Measurements from ENCODE around the gene WNT7B. TPM values are rescaled to one million over a fixed set of nuclear protein-coding genes. Genes with fewer than 3 reads are reported as not detected.

WNT7B gene
- total and polyA plus RNA-seq, 2 donors: 0.66 to 0.96 TPM

DNA sequence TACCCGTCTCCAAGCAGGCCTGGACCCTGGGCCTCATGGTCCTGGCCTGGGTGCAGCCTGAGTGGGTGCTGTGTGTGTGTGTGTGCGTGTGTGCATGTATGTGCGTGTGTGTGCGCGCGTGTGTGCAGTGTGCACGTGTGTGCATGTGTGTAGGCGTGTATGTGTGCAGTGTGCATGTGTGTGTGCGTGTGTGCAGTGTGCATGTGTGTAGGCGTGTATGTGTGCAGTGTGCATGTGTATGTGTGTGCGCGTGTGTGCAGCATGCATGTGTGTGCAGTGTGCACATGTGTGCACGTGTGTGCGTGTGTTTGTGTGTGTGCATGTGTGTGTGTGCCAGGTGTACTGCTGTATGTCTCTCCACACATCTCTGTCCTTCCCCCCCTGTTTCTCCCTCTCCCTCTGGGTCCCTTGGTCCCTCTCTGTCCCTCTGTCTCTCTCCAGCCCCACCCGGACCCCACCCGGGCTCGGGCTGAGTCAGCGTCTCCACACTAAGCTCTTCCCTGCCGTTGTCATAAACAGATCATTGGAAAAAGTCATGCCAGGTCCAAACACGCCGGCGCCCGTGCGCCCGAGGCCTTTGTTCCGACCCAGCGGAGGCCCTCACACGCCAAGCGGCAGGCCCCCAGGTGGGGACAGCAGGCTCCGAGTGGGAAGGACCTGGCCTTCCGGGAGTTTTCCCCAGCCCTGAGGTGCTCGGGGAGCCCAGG is 34.0 kb downstream of the WNT7B start:
- no peak overlapping the region for H3K27ac ChIP-seq (ENCODE audit: low read depth in 1 of 2, low read length in 1 of 2)
- no peaks in the 10 kb centered on the region for H3K27me3 ChIP-seq (ENCODE audit: control insufficient read depth in 2 of 2, insufficient read depth in 1 of 2, low read length in 1 of 2)
- no peaks in the 10 kb centered on the region for H3K9me3 ChIP-seq (ENCODE audit: control insufficient read depth in 2 of 2, insufficient read depth in 1 of 2, low read length in 1 of 2)
- WGBS: 92% methylated on average over 32 of the region's 32 CpGs
- no peak overlapping the region for H3K4me3 ChIP-seq (ENCODE audit: low read length in 2 of 2)
- no peaks in the 10 kb centered on the region for H3K36me3 ChIP-seq (ENCODE audit: control insufficient read depth in 2 of 2, insufficient read depth in 2 of 2, low read length in 1 of 2)
- no peaks in the 10 kb centered on the region for H3K4me1 ChIP-seq (ENCODE audit: control insufficient read depth in 2 of 2, insufficient read depth in 2 of 2, low read length in 2 of 2)
- DNase-seq (ENCODE audit: low read depth in 6 of 9, low spot score in 9 of 9): no peak

DNA sequence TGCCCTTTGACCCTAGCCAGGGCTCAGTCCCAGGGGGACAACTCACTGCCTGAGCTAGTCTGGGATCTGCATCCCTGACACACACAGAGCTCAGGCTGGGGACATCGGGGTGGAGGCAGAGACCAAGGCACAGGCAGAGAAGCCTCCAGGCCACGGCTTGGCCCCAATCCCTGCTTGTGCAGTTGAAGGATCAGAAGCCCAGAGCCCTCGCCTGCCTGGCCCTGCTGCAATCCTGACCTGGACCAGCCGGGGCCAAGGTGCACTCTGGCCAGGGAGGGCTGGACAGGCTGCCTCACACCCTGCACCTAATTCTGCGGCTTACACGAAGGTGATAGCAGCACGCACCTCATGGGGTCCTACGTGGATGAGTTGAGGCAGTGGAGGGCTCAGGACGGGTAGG is 34.6 kb downstream of the WNT7B start:
- Histone ChIP-seq H3K4me1 (ENCODE audit: control insufficient read depth in 2 of 2, insufficient read depth in 2 of 2, low read length in 2 of 2) (no peaks in the 10 kb centered on the region), H3K36me3 (ENCODE audit: control insufficient read depth in 2 of 2, insufficient read depth in 2 of 2, low read length in 1 of 2) (no peaks in the 10 kb centered on the region), H3K4me3 (ENCODE audit: low read length in 2 of 2) (no peak overlapping the region), H3K27ac (ENCODE audit: low read depth in 1 of 2, low read length in 1 of 2) (no peak overlapping the region), H3K9me3 (ENCODE audit: control insufficient read depth in 2 of 2, insufficient read depth in 1 of 2, low read length in 1 of 2) (no peaks in the 10 kb centered on the region), H3K27me3 (ENCODE audit: control insufficient read depth in 2 of 2, insufficient read depth in 1 of 2, low read length in 1 of 2) (no peaks in the 10 kb centered on the region)
- DNase-seq (ENCODE audit: low read depth in 6 of 9, low spot score in 9 of 9): no peak
- WGBS: 98% methylated on average over 9 of the region's 9 CpGs

DNA sequence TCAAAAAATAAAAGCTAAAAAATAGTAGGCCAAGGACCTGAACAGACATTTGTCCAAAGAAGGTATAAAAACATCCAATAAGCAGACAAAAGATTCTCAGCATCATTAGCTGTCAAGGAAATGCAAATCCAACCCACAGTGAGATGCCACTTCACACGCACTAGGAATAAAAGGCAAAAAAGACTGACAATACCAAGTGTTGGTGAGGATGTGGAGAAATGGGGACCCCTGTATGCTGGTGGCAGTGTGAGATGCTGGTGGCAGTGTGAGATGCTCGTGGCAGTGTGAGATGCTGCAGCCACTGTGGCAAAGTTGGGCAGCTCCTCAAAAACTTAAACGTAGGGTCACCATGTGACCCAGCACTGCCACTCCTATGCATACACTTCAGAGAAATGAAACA is 38.0 kb downstream of the WNT7B start:
- Histone ChIP-seq H3K4me1 (ENCODE audit: control insufficient read depth in 2 of 2, insufficient read depth in 2 of 2, low read length in 2 of 2) (no peaks in the 10 kb centered on the region), H3K4me3 (ENCODE audit: low read length in 2 of 2) (no peak overlapping the region), H3K36me3 (ENCODE audit: control insufficient read depth in 2 of 2, insufficient read depth in 2 of 2, low read length in 1 of 2) (no peaks in the 10 kb centered on the region), H3K27me3 (ENCODE audit: control insufficient read depth in 2 of 2, insufficient read depth in 1 of 2, low read length in 1 of 2) (peaks cover 0 to 12% of the 10 kb centered on the region in 2 donors), H3K27ac (ENCODE audit: low read depth in 1 of 2, low read length in 1 of 2) (no peak overlapping the region), H3K9me3 (ENCODE audit: control insufficient read depth in 2 of 2, insufficient read depth in 1 of 2, low read length in 1 of 2) (no peaks in the 10 kb centered on the region)
- no peak for DNase-seq (ENCODE audit: low read depth in 6 of 9, low spot score in 9 of 9)
- WGBS: 96% methylated on average over 3 of the region's 3 CpGs

DNA sequence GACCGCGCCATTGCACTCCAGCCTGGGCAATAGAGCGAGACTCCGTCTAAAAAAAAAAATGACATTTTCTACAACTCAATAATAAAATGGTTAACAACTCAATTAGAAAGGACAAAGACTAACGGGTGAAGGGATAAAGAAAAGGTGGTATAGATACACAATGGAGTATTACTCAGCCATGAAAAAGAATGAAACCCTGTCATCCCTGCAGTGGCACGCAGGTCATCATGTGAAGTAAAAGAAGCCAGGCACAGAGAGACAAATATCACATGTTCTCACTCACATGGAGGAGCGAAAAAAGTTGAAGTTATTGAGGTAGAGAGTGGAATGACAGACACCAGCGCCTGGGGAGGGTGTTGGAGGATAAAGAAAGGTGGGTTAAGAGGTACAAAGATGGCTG is 39.0 kb downstream of the WNT7B start:
- Histone ChIP-seq H3K4me1 (ENCODE audit: control insufficient read depth in 2 of 2, insufficient read depth in 2 of 2, low read length in 2 of 2) (no peaks in the 10 kb centered on the region), H3K9me3 (ENCODE audit: control insufficient read depth in 2 of 2, insufficient read depth in 1 of 2, low read length in 1 of 2) (no peaks in the 10 kb centered on the region), H3K27ac (ENCODE audit: low read depth in 1 of 2, low read length in 1 of 2) (no peak overlapping the region), H3K4me3 (ENCODE audit: low read length in 2 of 2) (no peak overlapping the region), H3K36me3 (ENCODE audit: control insufficient read depth in 2 of 2, insufficient read depth in 2 of 2, low read length in 1 of 2) (no peaks in the 10 kb centered on the region), H3K27me3 (ENCODE audit: control insufficient read depth in 2 of 2, insufficient read depth in 1 of 2, low read length in 1 of 2) (peaks cover 2 to 14% of the 10 kb centered on the region in 2 donors)
- 96% methylated on average over 8 of the region's 8 CpGs for WGBS
- DNase-seq (ENCODE audit: low read depth in 6 of 9, low spot score in 9 of 9): no peak

DNA sequence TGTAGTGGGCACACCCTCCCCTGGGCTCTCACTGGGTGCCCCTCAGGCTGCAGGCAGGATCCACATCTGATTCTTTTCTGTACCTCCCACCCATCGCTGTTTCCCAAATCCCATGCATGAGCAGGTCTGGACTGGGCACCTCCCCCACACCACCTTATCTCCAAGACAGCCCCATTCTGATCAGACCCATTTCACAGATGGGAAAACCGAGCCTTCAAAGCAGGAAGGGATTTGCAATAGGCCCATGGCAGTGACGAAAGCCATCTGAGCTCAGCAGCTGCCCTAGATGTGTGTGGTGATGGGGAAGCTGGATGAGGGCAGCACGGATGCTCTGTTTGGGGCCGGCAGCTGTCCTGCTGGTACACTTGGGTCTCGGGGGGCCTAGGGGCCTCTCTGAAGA is 41.4 kb downstream of the WNT7B start:
- no peak for DNase-seq (ENCODE audit: low read depth in 6 of 9, low spot score in 9 of 9)
- Histone ChIP-seq H3K27ac (ENCODE audit: low read depth in 1 of 2, low read length in 1 of 2) (no peak overlapping the region), H3K36me3 (ENCODE audit: control insufficient read depth in 2 of 2, insufficient read depth in 2 of 2, low read length in 1 of 2) (no peaks in the 10 kb centered on the region), H3K4me3 (ENCODE audit: low read length in 2 of 2) (no peak overlapping the region), H3K9me3 (ENCODE audit: control insufficient read depth in 2 of 2, insufficient read depth in 1 of 2, low read length in 1 of 2) (no peaks in the 10 kb centered on the region), H3K27me3 (ENCODE audit: control insufficient read depth in 2 of 2, insufficient read depth in 1 of 2, low read length in 1 of 2) (peaks cover 2 to 35% of the 10 kb centered on the region in 2 donors), H3K4me1 (ENCODE audit: control insufficient read depth in 2 of 2, insufficient read depth in 2 of 2, low read length in 2 of 2) (no peaks in the 10 kb centered on the region)
- 95% methylated on average over 6 of the region's 6 CpGs for WGBS

DNA sequence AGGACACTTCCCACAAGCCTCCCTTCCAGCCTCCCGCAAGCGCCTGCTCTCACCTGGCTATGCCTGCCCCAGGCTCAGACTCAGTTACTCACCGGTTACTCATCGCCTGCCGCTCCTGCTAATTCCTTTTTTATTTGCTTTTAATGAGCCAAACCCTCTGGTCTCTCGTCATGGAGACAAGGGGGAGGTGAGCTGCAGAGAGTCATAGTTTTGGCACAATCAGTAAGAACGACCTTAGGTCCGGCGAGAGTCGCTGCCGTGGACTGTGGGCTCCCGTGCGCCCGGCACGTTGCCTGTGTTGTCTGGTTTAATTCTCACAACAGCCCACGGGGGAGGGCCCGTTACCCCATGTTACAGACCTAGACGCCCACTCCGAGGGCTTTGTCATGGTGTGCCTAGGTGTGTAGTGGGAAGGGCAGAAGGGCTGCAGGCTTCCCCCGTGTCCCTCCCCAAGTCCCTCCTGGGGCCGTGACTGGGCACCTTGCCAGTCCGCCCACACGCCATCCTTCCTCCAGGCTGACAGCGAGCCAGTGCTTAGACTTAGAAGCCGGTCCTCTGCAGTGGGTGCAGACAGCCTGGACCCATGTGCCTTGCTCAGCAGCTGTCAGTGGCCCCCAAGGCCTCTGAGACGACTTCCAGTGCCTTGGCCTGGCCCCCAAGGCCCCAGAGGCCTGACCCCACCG is 42.2 kb downstream of the WNT7B start:
- no peaks in the 10 kb centered on the region for H3K4me1 ChIP-seq (ENCODE audit: control insufficient read depth in 2 of 2, insufficient read depth in 2 of 2, low read length in 2 of 2)
- H3K27me3 ChIP-seq (ENCODE audit: control insufficient read depth in 2 of 2, insufficient read depth in 1 of 2, low read length in 1 of 2): peaks cover 2 to 42% of the 10 kb centered on the region in 2 donors
- H3K4me3 ChIP-seq (ENCODE audit: low read length in 2 of 2): no peak overlapping the region
- no peak for DNase-seq (ENCODE audit: low read depth in 6 of 9, low spot score in 9 of 9)
- 64% methylated on average over 27 of the region's 27 CpGs for WGBS
- no peaks in the 10 kb centered on the region for H3K9me3 ChIP-seq (ENCODE audit: control insufficient read depth in 2 of 2, insufficient read depth in 1 of 2, low read length in 1 of 2)
- H3K27ac ChIP-seq (ENCODE audit: low read depth in 1 of 2, low read length in 1 of 2): no peak overlapping the region
- H3K36me3 ChIP-seq (ENCODE audit: control insufficient read depth in 2 of 2, insufficient read depth in 2 of 2, low read length in 1 of 2): no peaks in the 10 kb centered on the region

DNA sequence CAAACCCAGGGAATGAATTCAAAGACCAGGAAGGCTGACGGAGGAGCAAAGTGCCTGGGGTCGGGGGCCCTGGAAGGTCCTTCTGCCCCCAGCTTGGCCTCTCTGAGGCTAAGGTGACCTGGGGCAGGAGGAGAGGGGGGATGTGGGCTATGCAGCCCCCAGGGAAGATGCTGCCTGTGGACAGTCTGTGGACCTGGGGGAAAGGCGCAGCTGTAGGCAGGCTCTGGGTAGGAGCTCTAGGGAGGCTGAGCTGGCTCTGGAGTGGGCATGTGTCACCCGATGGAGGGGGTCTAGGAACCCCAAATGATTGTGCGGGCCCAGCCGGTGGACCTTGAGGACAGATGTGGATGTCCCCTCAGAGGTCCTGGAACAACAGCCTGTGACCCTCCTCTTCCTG is 42.8 kb downstream of the WNT7B start:
- 88% methylated on average over 6 of the region's 6 CpGs for WGBS
- Histone ChIP-seq H3K36me3 (ENCODE audit: control insufficient read depth in 2 of 2, insufficient read depth in 2 of 2, low read length in 1 of 2) (no peaks in the 10 kb centered on the region), H3K4me3 (ENCODE audit: low read length in 2 of 2) (no peak overlapping the region), H3K27me3 (ENCODE audit: control insufficient read depth in 2 of 2, insufficient read depth in 1 of 2, low read length in 1 of 2) (peaks cover 2 to 42% of the 10 kb centered on the region in 2 donors), H3K9me3 (ENCODE audit: control insufficient read depth in 2 of 2, insufficient read depth in 1 of 2, low read length in 1 of 2) (no peaks in the 10 kb centered on the region), H3K27ac (ENCODE audit: low read depth in 1 of 2, low read length in 1 of 2) (no peak overlapping the region), H3K4me1 (ENCODE audit: control insufficient read depth in 2 of 2, insufficient read depth in 2 of 2, low read length in 2 of 2) (no peaks in the 10 kb centered on the region)
- DNase-seq (ENCODE audit: low read depth in 6 of 9, low spot score in 9 of 9): no peak

DNA sequence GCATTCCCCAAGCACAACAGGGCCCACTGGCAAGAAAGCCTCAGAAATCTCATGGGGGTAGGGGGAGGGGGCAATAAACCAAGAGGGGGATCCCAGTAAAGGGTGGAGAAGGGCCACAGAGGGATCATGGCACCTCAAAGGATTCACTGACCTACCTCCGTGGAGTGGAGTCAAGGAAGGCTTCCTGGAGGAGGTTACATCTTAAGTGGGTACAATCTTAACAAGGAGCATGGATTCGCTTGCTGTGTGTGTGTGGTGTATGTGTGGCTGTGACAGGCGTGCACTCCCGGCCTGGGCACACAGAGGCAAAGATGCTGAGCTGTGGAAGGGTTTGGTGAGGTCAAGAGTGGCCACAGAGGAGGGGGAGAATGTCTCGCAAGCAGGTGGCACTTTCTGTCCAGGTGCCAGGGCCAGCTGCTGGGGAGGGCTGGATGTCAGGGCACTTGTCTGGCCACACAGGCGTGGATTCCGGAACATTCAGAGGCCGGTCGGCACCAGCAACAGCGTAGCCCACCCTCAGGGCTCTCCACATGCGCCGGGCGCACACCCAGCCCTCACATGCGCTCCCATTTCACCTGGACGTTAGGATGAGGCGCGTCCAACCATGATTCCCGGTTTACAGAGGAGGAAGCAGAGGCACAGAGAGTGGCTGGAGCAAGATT is 43.3 kb downstream of the WNT7B start:
- 91% methylated on average over 18 of the region's 18 CpGs for WGBS

DNA sequence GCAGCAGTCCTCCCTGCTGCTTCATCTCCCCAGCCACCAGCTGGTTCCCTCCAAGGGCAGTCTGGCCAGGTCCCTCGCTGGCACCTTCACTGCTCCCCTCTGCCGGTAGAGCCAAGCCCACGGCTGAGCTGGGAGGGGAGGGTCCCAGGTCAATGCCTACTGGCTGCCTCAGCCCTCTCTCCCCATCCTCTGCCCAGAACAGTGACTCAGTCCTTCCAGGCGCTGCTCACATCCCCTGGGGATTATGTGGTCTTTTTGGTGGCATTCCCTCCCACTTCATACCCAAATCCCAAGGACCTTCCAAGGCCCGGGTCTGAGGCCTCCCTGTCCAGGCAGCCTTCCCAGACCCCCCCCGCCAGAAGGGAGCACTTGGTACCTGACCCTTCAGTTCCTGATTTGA is 44.9 kb downstream of the WNT7B start:
- no peak for DNase-seq (ENCODE audit: low read depth in 6 of 9, low spot score in 9 of 9)
- Histone ChIP-seq H3K9me3 (ENCODE audit: control insufficient read depth in 2 of 2, insufficient read depth in 1 of 2, low read length in 1 of 2) (no peaks in the 10 kb centered on the region), H3K27me3 (ENCODE audit: control insufficient read depth in 2 of 2, insufficient read depth in 1 of 2, low read length in 1 of 2) (peaks cover 2 to 42% of the 10 kb centered on the region in 2 donors), H3K36me3 (ENCODE audit: control insufficient read depth in 2 of 2, insufficient read depth in 2 of 2, low read length in 1 of 2) (no peaks in the 10 kb centered on the region), H3K4me3 (ENCODE audit: low read length in 2 of 2) (no peak overlapping the region), H3K4me1 (ENCODE audit: control insufficient read depth in 2 of 2, insufficient read depth in 2 of 2, low read length in 2 of 2) (no peaks in the 10 kb centered on the region), H3K27ac (ENCODE audit: low read depth in 1 of 2, low read length in 1 of 2) (no peak overlapping the region)
- 93% methylated on average over 6 of the region's 6 CpGs for WGBS

More for the DNA sequence above, 43.3 kb downstream of the WNT7B start:
- Histone ChIP-seq H3K4me1 (ENCODE audit: control insufficient read depth in 2 of 2, insufficient read depth in 2 of 2, low read length in 2 of 2) (no peaks in the 10 kb centered on the region), H3K27me3 (ENCODE audit: control insufficient read depth in 2 of 2, insufficient read depth in 1 of 2, low read length in 1 of 2) (peaks cover 2 to 42% of the 10 kb centered on the region in 2 donors), H3K36me3 (ENCODE audit: control insufficient read depth in 2 of 2, insufficient read depth in 2 of 2, low read length in 1 of 2) (no peaks in the 10 kb centered on the region), H3K27ac (ENCODE audit: low read depth in 1 of 2, low read length in 1 of 2) (no peak overlapping the region), H3K4me3 (ENCODE audit: low read length in 2 of 2) (no peak overlapping the region), H3K9me3 (ENCODE audit: control insufficient read depth in 2 of 2, insufficient read depth in 1 of 2, low read length in 1 of 2) (no peaks in the 10 kb centered on the region)
- DNase-seq (ENCODE audit: low read depth in 6 of 9, low spot score in 9 of 9): no peak

Measured in thymus (tissue), 11 donors.